Measurements from ENCODE around the gene FIGN. TPM values are rescaled to one million over a fixed set of nuclear protein-coding genes. Genes with fewer than 3 reads are reported as not detected.

The FIGN gene
- total and polyA plus RNA-seq, 10 of the 15 experiments (the other 5 are each of a cell fraction or from before 2014, with no cell fraction given) = under 0.01 to 0.01 TPM; not detected in 8

DNA sequence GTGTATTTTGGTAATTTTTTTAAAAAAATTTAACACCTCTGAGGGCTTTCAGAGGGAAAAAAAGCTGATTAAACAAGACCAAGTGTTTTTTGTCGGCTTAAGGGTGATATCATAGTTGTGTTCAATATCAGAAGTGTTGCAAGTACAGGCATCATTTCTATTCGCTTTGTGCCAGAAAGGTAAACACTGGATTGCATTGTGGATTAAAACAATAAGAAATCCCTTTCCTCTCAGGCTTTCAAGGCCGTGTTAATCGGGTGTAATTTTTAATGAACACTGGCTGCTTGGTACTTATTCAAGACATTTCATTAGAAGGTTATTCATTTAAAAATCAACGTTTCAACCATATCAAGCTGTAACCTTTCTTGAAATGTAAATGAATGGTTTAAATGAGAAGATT is 18.3 kb downstream of the FIGN start:
- TF ChIP-seq TCF3 (IDR thresholded peaks at IDR 0.05; ENCODE audit: borderline replicate concordance, insufficient read depth, low read depth, low read length) (no peak), SMC3 (IDR thresholded peaks at IDR 0.05; ENCODE audit: borderline replicate concordance, low read length) (no peak)
- no TSS peak for BruUV-seq (replicated peaks)
- H4K20me1 ChIP-seq (ENCODE audit: control insufficient read depth, insufficient read depth) = no peaks in the 10 kb centered on the region
- in situ Hi-C loops (cut with MboI) (no loop called here), intact Hi-C loops (cut with micrococcal nuclease; ENCODE audit: unreplicated experiment) (no loop called here)
- H3K27ac ChIP-seq (ENCODE audit: control insufficient read depth, insufficient read depth) = no peak overlapping the region
- no peak for FAIRE-seq
- H3K4me1 ChIP-seq (ENCODE audit: control insufficient read depth, insufficient read depth, low read length) = no peaks in the 10 kb centered on the region
- no peak overlapping the region for H2AFZ ChIP-seq (ENCODE audit: control insufficient read depth, low read depth, low read length)
- no peak for DNase-seq (ENCODE audit: low read depth, low spot score)
- no peak for ATAC-seq
- ChIA-PET CTCF (no interaction called here), POLR2A (no interaction called here), RAD21 (ENCODE audit: unreplicated experiment) (no interaction called here), SMC1A (ENCODE audit: uncharacterized antibody, unreplicated experiment) (no interaction called here)
- no peak overlapping the region for H3K4me3 ChIP-seq
- H3K36me3 ChIP-seq (ENCODE audit: control insufficient read depth in 2 of 2, insufficient read depth in 2 of 2, low read length in 1 of 2) = no peaks in the 10 kb centered on the region
- no peaks in the 10 kb centered on the region for H3K9me3 ChIP-seq (replicated peaks; ENCODE audit: control insufficient read depth, insufficient read depth, low read length)
- no peak overlapping the region for H3K9ac ChIP-seq (ENCODE audit: control insufficient read depth, insufficient read depth, low read length)
- WGBS (ENCODE audit: insufficient coverage, insufficient replicate concordance, low lambda C conversion rate, missing lambda C conversion rate) = 2% methylated on average over 5 of the region's 5 CpGs
- no peaks in the 10 kb centered on the region for H3K79me2 ChIP-seq (ENCODE audit: control insufficient read depth, insufficient read depth, low read length)
- no peaks in the 10 kb centered on the region; a peak in 1 of 4 replicates for H3K27me3 ChIP-seq (replicated peaks in 1 of 2; ENCODE audit: control insufficient read depth in 2 of 2, insufficient read depth in 2 of 2, low read length in 1 of 2)
- no peak overlapping the region for H3K4me2 ChIP-seq (ENCODE audit: control insufficient read depth, insufficient read depth)

- Histone ChIP-seq H4K20me1 (ENCODE audit: control insufficient read depth, insufficient read depth) (no peaks in the 10 kb centered on the region), H3K9me3 (replicated peaks; ENCODE audit: control insufficient read depth, insufficient read depth, low read length) (no peaks in the 10 kb centered on the region), H3K36me3 (ENCODE audit: control insufficient read depth in 2 of 2, insufficient read depth in 2 of 2, low read length in 1 of 2) (no peaks in the 10 kb centered on the region), H3K4me3 (no peak overlapping the region), H3K4me1 (ENCODE audit: control insufficient read depth, insufficient read depth, low read length) (no peaks in the 10 kb centered on the region), H2AFZ (ENCODE audit: control insufficient read depth, low read depth, low read length) (no peak overlapping the region), H3K9ac (ENCODE audit: control insufficient read depth, insufficient read depth, low read length) (no peak overlapping the region), H3K27me3 (replicated peaks in 1 of 2; ENCODE audit: control insufficient read depth in 2 of 2, insufficient read depth in 2 of 2, low read length in 1 of 2) (no peaks in the 10 kb centered on the region; a peak in 1 of 4 replicates), H3K27ac (ENCODE audit: control insufficient read depth, insufficient read depth) (no peak overlapping the region), H3K79me2 (ENCODE audit: control insufficient read depth, insufficient read depth, low read length) (no peaks in the 10 kb centered on the region), H3K4me2 (ENCODE audit: control insufficient read depth, insufficient read depth) (no peak overlapping the region)
- intact Hi-C loops (cut with micrococcal nuclease; ENCODE audit: unreplicated experiment) (no loop called here), in situ Hi-C loops (cut with MboI) (no loop called here)
- CTCF ChIA-PET = no interaction called here
- RAD21 ChIA-PET (ENCODE audit: unreplicated experiment) = no interaction called here
- no peak for FAIRE-seq
- no peak for ATAC-seq
- POLR2A ChIA-PET = no interaction called here
- BruUV-seq (replicated peaks) = no TSS peak
- 19% methylated on average over 2 of the region's 2 CpGs for WGBS (ENCODE audit: insufficient coverage, insufficient replicate concordance, low lambda C conversion rate, missing lambda C conversion rate)
- SMC1A ChIA-PET (ENCODE audit: uncharacterized antibody, unreplicated experiment) = no interaction called here
- no peak for DNase-seq (ENCODE audit: low read depth, low spot score)
- TF ChIP-seq SMC3 (IDR thresholded peaks at IDR 0.05; ENCODE audit: borderline replicate concordance, low read length) (no peak), TAF1 (IDR thresholded peaks at IDR 0.05; ENCODE audit: borderline replicate concordance, low read depth, low read length) (no peak), BMI1 (IDR thresholded peaks at IDR 0.05; ENCODE audit: borderline replicate concordance) (no peak), CEBPB (IDR thresholded peaks at IDR 0.05; ENCODE audit: borderline replicate concordance in 1 of 2, low read depth in 2 of 2, low read length in 2 of 2) (no peak), EZH2 (IDR thresholded peaks at IDR 0.05; ENCODE audit: borderline replicate concordance, control insufficient read depth, low read depth, low read length) (no peak), BCL11A (IDR thresholded peaks at IDR 0.05; ENCODE audit: low read depth, low read length) (no peak), BCL3 (IDR thresholded peaks at IDR 0.05; ENCODE audit: borderline replicate concordance, insufficient read depth, low read depth, low read length, poor library complexity, severe bottlenecking) (no peak)
- TF ChIP-seq, protein P1, sequence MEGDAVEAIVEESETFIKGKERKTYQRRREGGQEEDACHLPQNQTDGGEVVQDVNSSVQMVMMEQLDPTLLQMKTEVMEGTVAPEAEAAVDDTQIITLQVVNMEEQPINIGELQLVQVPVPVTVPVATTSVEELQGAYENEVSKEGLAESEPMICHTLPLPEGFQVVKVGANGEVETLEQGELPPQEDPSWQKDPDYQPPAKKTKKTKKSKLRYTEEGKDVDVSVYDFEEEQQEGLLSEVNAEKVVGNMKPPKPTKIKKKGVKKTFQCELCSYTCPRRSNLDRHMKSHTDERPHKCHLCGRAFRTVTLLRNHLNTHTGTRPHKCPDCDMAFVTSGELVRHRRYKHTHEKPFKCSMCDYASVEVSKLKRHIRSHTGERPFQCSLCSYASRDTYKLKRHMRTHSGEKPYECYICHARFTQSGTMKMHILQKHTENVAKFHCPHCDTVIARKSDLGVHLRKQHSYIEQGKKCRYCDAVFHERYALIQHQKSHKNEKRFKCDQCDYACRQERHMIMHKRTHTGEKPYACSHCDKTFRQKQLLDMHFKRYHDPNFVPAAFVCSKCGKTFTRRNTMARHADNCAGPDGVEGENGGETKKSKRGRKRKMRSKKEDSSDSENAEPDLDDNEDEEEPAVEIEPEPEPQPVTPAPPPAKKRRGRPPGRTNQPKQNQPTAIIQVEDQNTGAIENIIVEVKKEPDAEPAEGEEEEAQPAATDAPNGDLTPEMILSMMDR (IDR thresholded peaks at IDR 0.05 in 2 of 3, conservative IDR thresholded peaks at IDR 0.05 in 1 of 3; ENCODE audit: control insufficient read depth in 2 of 3, extremely low read depth in 1 of 3, insufficient read depth in 1 of 3, low read depth in 3 of 3, low read length in 3 of 3) = no peak
- TF ChIP-seq, protein P2, sequence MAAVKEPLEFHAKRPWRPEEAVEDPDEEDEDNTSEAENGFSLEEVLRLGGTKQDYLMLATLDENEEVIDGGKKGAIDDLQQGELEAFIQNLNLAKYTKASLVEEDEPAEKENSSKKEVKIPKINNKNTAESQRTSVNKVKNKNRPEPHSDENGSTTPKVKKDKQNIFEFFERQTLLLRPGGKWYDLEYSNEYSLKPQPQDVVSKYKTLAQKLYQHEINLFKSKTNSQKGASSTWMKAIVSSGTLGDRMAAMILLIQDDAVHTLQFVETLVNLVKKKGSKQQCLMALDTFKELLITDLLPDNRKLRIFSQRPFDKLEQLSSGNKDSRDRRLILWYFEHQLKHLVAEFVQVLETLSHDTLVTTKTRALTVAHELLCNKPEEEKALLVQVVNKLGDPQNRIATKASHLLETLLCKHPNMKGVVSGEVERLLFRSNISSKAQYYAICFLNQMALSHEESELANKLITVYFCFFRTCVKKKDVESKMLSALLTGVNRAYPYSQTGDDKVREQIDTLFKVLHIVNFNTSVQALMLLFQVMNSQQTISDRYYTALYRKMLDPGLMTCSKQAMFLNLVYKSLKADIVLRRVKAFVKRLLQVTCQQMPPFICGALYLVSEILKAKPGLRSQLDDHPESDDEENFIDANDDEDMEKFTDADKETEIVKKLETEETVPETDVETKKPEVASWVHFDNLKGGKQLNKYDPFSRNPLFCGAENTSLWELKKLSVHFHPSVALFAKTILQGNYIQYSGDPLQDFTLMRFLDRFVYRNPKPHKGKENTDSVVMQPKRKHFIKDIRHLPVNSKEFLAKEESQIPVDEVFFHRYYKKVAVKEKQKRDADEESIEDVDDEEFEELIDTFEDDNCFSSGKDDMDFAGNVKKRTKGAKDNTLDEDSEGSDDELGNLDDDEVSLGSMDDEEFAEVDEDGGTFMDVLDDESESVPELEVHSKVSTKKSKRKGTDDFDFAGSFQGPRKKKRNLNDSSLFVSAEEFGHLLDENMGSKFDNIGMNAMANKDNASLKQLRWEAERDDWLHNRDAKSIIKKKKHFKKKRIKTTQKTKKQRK (IDR thresholded peaks at IDR 0.05; ENCODE audit: low read depth, low read length) = no peak
These were observed 19.7 kb downstream of the FIGN start for GRCh38 chr2:163716101-163716500.
